SJSA1 (cell line): ENCODE measurements around the gene PIKFYVE. TPM values are rescaled to one million over a fixed set of nuclear protein-coding genes. Genes with fewer than 3 reads are reported as not detected.
"Not testable (repeated sequence)": the region's sequence is repeated elsewhere in the genome, so short reads cannot be mapped to it uniquely, and the experiment has no call there.

Experiments used
- DNase-seq, 2 experiments: peaks; one replicate each; pipeline ENCODE4 v3.0.0-alpha.2; 2015 to 2020; ENCODE audit warnings: low spot score in 2 of 2, low read depth in 1 of 2
- H3K27ac ChIP-seq: fragments of 250-450 bp; sonication (Bioruptor Pico); 2 replicates; pipeline ENCODE4 v1.5.1; 2020; ENCODE audit warnings: mild to moderate bottlenecking, moderate library complexity
- H3K27me3 ChIP-seq: fragments of 250-450 bp; sonication (Bioruptor Pico); replicated peaks from 2 replicates; pipeline ENCODE4 v1.5.1; 2020; ENCODE audit warnings: mild to moderate bottlenecking, moderate library complexity
- H3K36me3 ChIP-seq: fragments of 250-450 bp; sonication (Bioruptor Pico); 2 replicates; pipeline ENCODE4 v1.5.1; 2020; ENCODE audit warnings: mild to moderate bottlenecking
- H3K4me1 ChIP-seq: fragments of 250-450 bp; sonication (Bioruptor Pico); replicated peaks from 2 replicates; pipeline ENCODE4 v1.6.1; 2021; ENCODE audit warnings: mild to moderate bottlenecking
- H3K4me3 ChIP-seq: fragments of 250-450 bp; sonication (Bioruptor Pico); 2 replicates; pipeline ENCODE4 v1.5.1; 2020; ENCODE audit warnings: mild to moderate bottlenecking
- H3K9me3 ChIP-seq: fragments of 250-450 bp; sonication (Bioruptor Pico); replicated peaks from 2 replicates; pipeline ENCODE4 v1.5.1; 2020; ENCODE audit warnings: mild to moderate bottlenecking
- total RNA-seq: library from RNA; depleted of rRNA; stranded (reverse); fragments of >200 nt; shearing (Covaris generic); gene quantifications from 2 replicates; pipeline ENCODE4 v1.2.3, GENCODE V29; 2014

The PIKFYVE gene
- total RNA-seq, 1 experiment from 2014 or later, result 27.3 TPM

DNA sequence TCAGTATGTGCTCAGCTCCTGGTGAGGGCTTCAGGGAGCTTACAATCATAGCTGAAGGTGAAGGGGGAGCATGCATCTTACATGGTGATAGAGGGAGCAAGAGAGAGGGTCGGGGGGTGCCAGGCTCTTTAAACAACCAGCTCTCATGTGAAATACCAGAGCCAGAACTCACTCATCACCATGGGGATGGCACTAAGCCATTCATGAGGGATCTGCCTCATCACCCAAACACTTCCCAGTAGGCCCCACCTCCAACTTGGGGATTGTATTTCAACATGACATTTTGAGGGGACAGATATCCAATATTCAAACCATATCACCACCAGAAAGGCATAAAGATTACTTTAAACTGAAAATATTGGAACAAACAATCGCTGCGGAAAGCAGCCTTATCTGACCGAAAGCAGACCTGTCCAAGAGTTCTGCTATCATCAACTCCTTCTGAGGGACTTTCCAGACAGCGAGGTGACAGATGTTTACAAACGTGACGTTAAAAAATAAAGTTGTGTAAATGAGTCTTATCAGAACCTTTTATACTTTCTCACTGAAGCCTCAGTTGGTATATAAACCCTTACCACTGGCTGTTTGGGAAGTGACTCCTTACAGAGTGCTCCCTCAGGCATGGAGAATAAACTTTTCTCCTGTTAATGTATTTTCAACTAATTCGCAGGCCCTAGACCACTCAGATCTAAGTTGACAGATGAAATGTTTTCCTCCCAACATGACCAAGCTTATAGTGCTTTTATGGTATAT, 105.0 kb downstream of the PIKFYVE start:
- no peak for DNase-seq
- H3K36me3 ChIP-seq, result no peaks in the 10 kb centered on the region
- no peak overlapping the region for H3K27ac ChIP-seq
- H3K4me1 ChIP-seq, result no peaks in the 10 kb centered on the region
- H3K27me3 ChIP-seq, result no peaks in the 10 kb centered on the region; the same call in 1 of the 2 replicates
- H3K4me3 ChIP-seq, result no peak overlapping the region
- no peaks in the 10 kb centered on the region for H3K9me3 ChIP-seq

DNA sequence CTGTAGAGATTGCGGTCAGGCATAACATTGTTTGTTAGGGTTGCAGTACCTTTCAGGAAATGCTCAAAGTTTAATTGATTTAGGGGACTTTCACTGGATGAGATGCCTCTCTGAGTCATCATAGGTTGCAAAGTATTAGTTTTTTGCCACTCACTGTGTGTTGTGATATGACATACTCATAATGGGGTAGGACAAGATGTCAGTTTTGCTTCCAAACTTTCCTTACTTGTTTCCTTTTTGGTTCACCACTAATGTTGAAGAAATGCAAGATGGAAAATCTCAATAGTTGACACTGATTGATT, 105.5 kb downstream of the PIKFYVE start:
- Histone ChIP-seq H3K4me1 (no peaks in the 10 kb centered on the region), H3K27ac (no peak overlapping the region), H3K9me3 (no peaks in the 10 kb centered on the region), H3K36me3 (no peaks in the 10 kb centered on the region), H3K27me3 (peaks cover 3% of the 10 kb centered on the region), H3K4me3 (no peak overlapping the region)
- DNase-seq, result no peak

DNA sequence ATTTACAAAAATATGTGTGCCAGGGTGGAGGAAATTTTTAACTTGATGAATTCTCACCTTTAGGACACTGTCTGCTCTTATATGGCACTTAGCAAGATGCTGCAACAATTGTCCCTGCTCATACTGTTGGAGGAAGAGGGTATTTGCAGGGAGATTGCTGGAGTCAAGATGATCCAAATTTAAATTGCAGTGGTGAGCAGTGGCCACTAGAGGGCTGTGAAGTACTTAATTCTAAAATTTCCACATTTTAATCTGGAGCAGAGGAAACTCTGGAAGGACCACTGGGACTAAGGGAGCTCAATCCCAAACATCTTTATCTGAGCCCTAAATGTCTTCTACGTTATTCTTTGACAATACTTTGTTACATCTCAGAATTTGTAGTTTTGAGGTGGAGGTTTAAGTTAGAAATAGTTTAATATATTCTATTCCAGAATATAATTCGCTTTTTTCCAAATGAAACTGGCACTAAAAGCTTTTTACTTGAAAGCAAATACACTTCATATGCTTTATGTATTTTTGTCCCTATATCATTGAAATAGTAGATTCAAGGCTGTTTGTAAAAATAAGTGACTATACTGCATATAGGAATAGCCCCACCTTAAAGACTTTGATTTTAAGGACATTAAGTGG, 107.5 kb downstream of the PIKFYVE start:
- no peaks in the 10 kb centered on the region for H3K4me1 ChIP-seq

DNA sequence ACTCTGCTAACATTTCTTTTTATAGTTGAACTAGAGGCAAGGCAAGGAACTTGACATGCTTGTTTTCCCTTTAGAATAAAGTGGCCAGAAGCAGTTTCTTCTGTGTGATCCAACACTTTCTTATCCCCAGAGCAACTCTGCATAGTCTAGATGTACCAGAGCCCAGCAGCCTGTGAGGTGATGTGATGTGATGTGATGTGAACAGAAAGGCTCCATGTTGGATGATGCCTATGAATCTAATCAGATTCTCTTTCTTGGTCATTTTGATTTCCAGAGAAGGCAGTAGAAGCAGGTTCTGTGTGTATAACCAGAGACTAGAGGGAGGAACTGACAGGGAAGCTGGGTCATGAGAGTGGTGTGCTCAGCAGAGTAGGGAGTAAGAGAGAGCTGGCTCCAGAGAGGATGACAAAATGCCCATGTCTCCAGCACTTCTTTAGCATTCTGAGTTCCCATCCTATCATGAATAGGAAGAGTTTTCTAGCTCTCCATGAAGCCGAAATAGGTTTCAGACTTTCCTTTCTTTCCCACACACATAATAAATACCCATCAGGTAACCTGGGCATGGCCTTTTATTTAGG, 109.5 kb downstream of the PIKFYVE start:
- H3K4me3 ChIP-seq, result no peak overlapping the region
- H3K27ac ChIP-seq, result no peak overlapping the region
- no peak for DNase-seq
- no peaks in the 10 kb centered on the region for H3K36me3 ChIP-seq
- no peaks in the 10 kb centered on the region for H3K4me1 ChIP-seq
- no peaks in the 10 kb centered on the region for H3K9me3 ChIP-seq
- peaks cover 10% of the 10 kb centered on the region for H3K27me3 ChIP-seq

More for the DNA sequence above, 107.5 kb downstream of the PIKFYVE start:
- H3K27me3 ChIP-seq, result peaks cover 3% of the 10 kb centered on the region
- no peak overlapping the region for H3K27ac ChIP-seq
- H3K9me3 ChIP-seq, result no peaks in the 10 kb centered on the region
- H3K4me3 ChIP-seq, result no peak overlapping the region
- peak in 1 of 2 experiments; percentile 26 for DNase-seq
- no peaks in the 10 kb centered on the region for H3K36me3 ChIP-seq

DNA sequence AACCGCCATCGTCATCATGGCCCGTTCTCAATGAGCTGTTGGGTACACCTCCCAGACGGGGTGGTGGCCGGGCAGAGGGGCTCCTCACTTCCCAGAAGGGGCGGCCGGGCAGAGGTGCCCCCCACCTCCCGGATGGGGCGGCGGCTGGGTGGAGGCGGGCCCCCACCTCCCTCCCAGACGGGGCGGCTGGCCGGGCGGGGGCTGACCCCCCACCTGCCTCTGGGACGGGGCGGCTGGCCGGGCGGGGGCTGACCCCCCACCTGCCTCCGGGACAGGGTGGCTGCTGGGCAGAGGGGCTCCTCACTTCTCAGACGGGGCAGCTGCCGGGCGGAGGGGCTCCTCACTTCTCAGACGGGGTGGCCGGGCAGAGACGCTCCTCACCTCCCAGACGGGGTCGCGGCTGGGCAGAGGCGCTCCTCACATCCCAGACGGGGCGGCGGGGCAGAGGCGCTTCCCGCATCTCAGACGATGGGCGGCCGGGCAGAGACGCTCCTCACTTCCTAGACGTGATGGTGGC, 111.3 kb downstream of the PIKFYVE start:
- not testable (repeated sequence) for H3K27ac ChIP-seq, H3K9me3 ChIP-seq, H3K4me3 ChIP-seq, DNase-seq, H3K4me1 ChIP-seq, H3K36me3 ChIP-seq, H3K27me3 ChIP-seq

DNA sequence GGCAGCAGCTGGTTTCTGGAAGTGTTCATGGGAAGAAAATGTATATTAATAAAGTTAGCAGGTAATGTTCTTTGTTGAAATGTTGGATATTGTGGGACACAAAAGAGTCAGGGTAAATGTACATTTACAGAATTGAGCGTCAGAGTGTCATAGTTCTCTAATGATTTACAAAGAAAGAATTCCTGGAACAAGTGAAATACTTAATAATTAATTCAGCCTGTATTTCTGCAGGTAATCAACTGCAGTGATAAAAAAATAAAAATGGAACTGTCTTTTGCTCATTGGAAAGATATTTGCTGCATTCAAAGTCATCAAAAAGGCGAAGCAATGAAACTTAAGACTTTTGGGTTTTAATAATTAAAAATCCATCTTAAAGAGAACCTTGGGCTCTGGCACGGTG, 113.1 kb downstream of the PIKFYVE start:
- Histone ChIP-seq H3K27me3 (peaks cover 17% of the 10 kb centered on the region), H3K4me3 (no peak overlapping the region), H3K27ac (no peak overlapping the region), H3K4me1 (no peaks in the 10 kb centered on the region), H3K36me3 (no peaks in the 10 kb centered on the region), H3K9me3 (no peaks in the 10 kb centered on the region)
- no peak for DNase-seq

DNA sequence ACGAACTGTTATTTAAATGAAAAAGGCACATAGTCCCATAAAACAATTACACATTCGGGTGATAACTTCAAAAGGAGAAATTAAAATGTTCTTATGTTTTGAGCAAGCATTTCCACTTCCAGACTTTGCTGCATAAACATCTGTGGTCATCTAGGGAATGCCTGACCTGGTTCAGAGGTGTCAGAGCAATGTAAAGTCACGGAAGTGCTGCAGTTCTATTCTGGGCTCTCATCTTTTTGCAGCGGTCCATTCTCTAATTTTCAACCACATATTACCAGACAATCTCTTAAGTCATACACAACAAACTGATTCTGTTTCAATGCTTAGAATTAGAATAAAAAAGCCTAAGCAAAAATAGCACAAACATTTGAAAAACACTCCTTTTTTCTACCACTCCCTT, 118.6 kb downstream of the PIKFYVE start:
- Histone ChIP-seq H3K36me3 (no peaks in the 10 kb centered on the region), H3K4me3 (no peak overlapping the region), H3K4me1 (no peaks in the 10 kb centered on the region), H3K27me3 (peaks cover 28% of the 10 kb centered on the region), H3K9me3 (no peaks in the 10 kb centered on the region), H3K27ac (no peak overlapping the region)
- DNase-seq, result no peak

DNA sequence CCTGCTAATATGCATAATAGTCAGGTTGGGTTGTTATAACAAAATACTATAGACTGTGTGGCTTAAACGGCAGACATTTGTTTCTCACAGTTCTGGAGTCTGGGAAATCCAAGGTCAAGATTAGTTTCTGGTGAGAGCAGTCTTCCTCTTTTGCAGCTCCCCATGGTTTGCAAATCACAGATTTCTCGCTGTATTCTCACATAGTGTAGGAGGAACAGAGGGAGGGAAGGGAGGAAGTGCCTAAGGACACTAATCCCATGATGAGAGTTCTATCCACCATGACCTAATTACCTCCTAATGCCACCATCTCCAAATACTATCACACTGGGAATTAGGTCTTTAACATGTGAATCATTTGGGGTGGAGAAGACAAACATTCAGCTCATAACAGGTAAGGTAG, 120.5 kb downstream of the PIKFYVE start:
- H3K27me3 ChIP-seq, result peaks cover 28% of the 10 kb centered on the region
- no peak for DNase-seq
- no peak overlapping the region for H3K4me3 ChIP-seq
- no peaks in the 10 kb centered on the region for H3K4me1 ChIP-seq
- no peak overlapping the region for H3K27ac ChIP-seq
- H3K9me3 ChIP-seq, result no peaks in the 10 kb centered on the region
- H3K36me3 ChIP-seq, result no peaks in the 10 kb centered on the region

DNA sequence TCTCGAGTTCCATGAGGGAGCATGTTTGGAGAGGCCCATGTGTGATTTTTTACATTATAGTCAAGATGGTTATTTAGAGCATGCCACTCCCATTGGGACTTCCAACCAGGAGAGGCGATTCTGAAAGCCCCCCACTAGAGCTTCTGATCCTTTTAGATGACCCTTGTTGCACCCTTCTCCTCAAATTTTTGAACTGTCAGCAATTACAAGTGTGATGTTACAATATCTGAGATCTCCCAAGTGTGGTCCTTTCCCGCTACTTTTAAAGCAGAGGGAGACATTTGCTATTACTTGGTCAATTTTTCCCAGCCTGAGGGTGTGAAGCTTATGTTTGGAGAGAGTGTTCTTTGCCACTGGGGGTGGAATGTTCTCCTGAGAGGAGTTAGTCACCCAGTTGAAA, 123.9 kb downstream of the PIKFYVE start:
- Histone ChIP-seq H3K36me3 (no peaks in the 10 kb centered on the region), H3K27me3 (peaks cover 15% of the 10 kb centered on the region), H3K27ac (no peak overlapping the region), H3K4me3 (no peak overlapping the region), H3K4me1 (no peaks in the 10 kb centered on the region), H3K9me3 (no peaks in the 10 kb centered on the region)
- DNase-seq, result no peak

DNA sequence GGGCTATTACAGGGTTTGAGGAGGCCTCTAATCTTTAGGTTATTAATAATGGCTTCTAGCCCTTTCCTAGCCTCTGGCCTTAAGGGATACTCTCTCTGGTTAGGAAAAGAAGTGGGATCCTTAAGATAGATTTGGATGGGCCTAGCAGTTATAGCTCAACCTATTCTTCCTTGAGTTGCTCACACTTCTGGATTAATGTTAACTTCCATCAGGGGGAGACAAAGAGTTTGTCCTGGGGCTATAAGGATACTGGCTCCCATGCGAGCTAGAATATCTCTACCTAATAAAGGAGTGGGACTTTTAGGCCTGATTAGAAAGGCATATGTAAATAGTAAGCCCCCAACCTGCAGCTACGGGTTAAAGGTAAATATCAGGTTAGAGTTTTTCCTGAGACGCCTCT, 126.2 kb downstream of the PIKFYVE start:
- DNase-seq, result no peak
- no peaks in the 10 kb centered on the region for H3K27me3 ChIP-seq

DNA sequence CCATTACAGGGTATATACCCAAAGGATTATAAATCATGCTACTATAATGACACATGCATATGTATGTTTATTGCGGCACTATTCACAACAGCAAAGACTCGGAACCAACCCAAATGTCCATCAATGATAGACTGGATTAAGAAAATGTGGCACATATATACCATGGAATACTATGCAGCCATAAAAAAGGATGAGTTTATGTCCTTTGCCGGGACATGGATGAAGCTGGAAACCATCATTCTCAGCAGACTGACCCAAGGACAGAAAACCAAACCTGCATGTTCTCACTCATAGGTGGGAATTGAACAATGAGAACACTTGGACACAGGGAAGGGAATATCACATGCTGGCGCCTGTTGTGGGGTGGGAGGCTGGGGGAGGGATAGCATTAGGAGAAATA, 130.7 kb downstream of the PIKFYVE start:
- not testable (repeated sequence) for H3K27ac ChIP-seq

More for the DNA sequence above, 126.2 kb downstream of the PIKFYVE start:
- H3K36me3 ChIP-seq, result no peaks in the 10 kb centered on the region
- no peak overlapping the region for H3K27ac ChIP-seq
- no peaks in the 10 kb centered on the region for H3K4me1 ChIP-seq
- H3K9me3 ChIP-seq, result no peaks in the 10 kb centered on the region
- H3K4me3 ChIP-seq, result no peak overlapping the region

DNA sequence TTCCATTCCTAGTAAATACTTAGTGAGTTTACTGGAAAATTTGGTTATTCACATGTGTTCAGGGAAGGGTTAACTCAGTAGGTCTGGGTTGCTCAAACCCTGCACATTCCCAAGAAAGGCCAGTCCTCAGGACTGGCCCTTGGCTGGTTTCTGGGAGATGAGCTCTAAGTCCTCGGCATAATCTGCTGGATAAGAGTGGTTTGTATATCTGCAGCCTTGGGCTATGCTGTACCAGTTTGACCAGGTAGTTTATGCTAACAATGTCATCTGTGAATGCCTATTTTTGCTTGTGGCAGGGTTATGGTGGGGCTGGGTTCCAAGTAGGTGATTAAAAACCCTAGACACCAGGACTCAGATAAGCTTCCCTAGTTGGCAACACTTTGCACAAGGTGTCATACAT, 133.1 kb downstream of the PIKFYVE start:
- DNase-seq, result no peak
- Histone ChIP-seq H3K9me3 (no peaks in the 10 kb centered on the region), H3K27ac (no peak overlapping the region), H3K4me3 (no peak overlapping the region), H3K36me3 (no peaks in the 10 kb centered on the region), H3K27me3 (peaks cover 18% of the 10 kb centered on the region), H3K4me1 (no peaks in the 10 kb centered on the region)

More for the DNA sequence above, 130.7 kb downstream of the PIKFYVE start:
- H3K9me3 ChIP-seq, H3K4me1 ChIP-seq, H3K4me3 ChIP-seq, DNase-seq, H3K36me3 ChIP-seq: not testable (repeated sequence)
- peaks cover 11% of the 10 kb centered on the region; the same call in 1 of the 2 replicates for H3K27me3 ChIP-seq

DNA sequence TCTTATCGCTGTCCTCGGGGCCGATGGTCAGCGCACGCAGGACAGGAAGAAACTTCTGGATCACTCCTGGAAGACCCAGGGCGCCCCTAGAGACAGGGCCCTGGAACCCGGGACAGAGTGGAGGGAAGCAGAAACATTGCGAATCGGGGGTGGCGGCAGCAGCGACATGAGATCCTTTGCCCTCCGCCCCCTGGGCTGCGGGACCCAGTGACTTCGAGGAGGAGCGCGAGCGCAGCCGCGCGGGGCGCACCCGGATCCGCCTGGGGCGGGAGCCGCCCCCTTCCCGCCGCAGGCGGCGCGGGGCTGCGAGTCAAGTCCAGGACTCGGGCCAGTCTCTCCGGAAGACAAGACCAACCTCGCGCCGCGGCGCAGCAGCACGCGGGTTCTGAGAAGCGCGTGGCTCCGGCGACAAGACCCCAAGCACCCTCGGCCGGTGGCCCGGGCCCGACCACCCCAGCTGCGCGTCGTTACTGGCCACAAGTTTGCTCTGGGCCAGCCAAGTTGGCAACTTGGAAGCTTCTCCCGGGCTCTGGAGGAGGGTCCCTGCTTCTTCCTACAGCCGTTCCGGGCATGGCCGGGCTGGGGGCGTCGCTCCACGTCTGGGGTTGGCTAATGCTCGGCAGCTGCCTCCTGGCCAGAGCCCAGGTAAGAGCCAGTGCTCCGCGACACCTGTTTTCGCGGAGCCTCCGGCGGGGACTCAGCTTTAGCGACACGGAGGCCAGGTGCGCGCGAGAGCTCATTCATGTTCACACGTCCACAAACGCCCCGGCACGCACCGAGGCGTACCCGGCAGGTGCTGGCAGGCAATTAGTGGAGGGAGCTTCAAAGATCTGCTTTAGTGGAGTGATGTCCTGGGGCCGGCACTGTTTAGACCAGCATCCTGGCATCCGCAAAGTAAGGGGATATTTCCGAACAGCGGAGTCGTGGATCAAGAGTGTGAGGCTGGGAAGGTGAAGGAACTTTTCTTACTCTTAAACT, 140.7 kb downstream of the PIKFYVE start, which contains the start of gene PTH2R:
Gene PTH2R (plus strand): TSS at position 319 of the 978 bp plus-strand sequence. CDS start 252 bp downstream, at position 571.
- no peak for DNase-seq
- H3K4me3 ChIP-seq, result no peak within 1 kb of the TSS
- peaks cover 64% of the 10 kb centered on the region for H3K27me3 ChIP-seq
- no peak within 1 kb of the TSS for H3K27ac ChIP-seq
- no peaks in the 10 kb centered on the region for H3K36me3 ChIP-seq
- H3K9me3 ChIP-seq, result no peaks in the 10 kb centered on the region
- no peaks in the 10 kb centered on the region for H3K4me1 ChIP-seq
